Right forelimb (tissue), 1 donor: Measurements from ENCODE around the gene RTL3.
"Not testable (repeated sequence)": the region's sequence is repeated elsewhere in the genome, so short reads cannot be mapped to it uniquely, and the experiment has no call there.

ENCODE experiments used
- DNase-seq: peaks from one replicate; pipeline ENCODE4 v3.0.0-alpha.2; 2018

Gene RTL3

DNA sequence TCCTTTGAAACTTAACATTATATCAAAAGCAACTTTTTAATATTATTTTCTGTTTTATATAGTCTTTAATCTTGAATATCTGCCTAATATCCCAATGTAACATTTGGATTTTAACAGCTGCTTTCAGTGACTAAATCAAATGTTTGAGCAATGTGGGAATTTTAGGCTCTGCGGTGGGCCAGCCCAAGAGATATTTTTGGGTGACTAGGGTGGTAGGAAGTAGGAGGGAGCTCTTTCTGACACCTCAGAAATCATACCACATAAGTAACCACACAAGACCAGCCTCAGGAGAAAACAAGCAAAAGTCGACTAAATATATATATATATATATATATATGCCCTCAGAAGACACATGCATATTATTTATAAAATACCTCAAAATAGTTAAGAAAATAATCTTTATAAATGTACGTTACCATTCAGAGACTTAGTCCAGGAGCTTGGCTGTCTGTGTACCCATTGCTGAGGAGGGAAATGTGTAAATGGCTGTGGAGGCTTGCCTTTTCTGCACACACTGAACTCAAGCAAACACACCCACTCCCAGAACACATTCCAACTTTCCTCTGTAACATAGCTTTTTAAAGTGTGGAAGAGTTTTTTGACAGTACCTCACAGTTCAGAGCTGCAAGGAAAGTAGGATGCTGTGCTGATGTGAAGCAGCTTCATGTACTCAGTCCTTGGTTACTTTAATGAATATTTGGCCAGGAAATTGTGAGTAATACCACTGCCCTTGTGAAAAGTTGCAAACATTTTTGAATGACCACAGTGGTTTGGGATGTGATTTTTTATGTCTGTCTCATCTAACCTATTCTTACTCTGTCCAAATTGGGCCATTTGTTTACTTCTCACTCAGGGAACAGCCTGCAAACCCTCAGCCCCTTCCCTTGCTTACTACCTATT, at the start of gene RTL3:
TSS of gene RTL3 (minus strand) at position 484 of the 900 bp plus-strand sequence. CDS start 908 bp downstream, outside the sequence.
- DNase-seq, result no peak

- DNase-seq, result peak; percentile 43
These were observed 49.7 kb upstream of the RTL3 start for GRCh38 chrX:78708816-78709215.

- DNase-seq, result peak; percentile 43
These were observed 49.1 kb upstream of the RTL3 start for GRCh38 chrX:78708262-78708661.

GRCh38 chrX:78706071-78706470, 46.9 kb upstream of the RTL3 start:
- DNase-seq, result no peak

DNA sequence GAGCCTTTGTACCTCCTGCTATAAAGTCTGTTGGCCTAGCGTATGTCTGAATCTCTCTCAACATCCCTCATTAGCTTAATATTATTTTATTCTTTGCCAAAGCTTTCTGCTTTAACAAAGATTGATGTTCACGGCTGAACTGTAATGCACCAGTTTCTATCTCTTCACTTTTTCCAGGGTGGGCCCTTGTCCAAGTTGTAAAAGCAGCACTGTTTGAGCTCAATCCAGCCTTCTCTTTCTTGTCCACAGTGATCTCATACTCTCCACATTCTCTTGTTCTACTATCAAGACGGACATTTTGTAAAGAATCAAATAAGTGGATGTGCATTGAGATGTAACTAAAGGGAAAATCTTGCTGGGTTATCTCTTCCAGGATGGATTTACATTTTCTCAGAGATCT, 34.4 kb upstream of the RTL3 start:
- DNase-seq, result peak; percentile 44

DNA sequence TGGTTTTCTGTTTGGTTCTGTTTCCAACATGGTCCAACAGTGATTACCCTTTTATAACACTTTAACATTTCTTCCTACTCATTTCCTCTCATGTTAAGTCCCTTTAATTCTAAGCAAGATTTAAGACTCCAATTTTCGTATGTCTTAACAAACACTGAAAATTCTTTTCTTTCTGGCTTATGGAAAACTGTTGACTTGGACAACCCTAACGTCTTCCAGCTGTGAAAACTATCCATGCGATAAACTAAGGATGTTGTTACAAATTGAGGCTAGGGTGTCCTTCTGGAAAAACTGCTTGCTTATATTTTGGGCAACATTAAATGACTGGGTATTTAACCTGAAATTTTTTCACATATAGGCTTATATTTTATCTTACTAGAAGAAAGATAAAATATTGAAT, 33.9 kb upstream of the RTL3 start:
- no peak for DNase-seq

DNA sequence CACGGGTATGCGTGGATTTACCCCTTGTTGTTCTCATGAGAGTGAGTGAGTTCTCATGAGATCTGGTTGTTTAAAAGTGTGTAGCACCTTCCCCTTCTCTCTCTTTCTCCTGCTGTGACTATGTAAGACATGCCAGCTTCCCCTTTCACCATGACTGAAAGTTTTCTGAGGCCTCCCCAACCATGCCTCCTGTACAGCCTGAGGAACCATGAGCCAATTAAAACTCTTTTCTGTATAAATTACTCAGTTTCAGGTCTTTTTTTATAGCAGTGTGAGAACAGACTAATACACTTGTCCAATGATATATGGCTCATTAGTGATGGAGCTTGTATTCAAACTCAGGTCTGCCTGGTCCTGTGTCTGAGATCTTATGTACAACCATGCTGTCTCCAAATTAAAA, 28.5 kb upstream of the RTL3 start:
- no peak for DNase-seq

- no peak for DNase-seq
These were observed 14.1 kb upstream of the RTL3 start for GRCh38 chrX:78673246-78673645.

GRCh38 chrX:78665342-78665741, 6.2 kb upstream of the RTL3 start:
- no peak for DNase-seq

- no peak for DNase-seq
These were observed 2.7 kb upstream of the RTL3 start for GRCh38 chrX:78661836-78662235.

DNA sequence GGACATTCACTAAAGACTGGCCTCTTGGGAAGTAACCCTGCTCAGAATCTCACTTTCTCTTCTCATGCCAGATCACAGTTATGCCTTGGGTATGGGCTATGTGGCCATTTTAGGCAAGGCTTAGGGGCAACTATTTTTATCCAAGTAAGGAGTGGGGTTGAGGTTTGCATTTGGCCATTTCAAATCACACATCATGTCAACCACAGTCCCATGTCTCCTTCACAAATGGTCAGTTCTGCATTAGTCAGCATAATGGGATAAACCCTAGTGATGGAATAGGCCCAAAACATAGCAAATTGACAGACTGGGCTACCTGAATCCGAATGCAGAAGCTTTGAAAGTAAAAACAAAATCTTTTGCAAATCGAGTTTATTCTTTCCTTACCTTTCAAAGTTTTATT, 827 bp upstream of the RTL3 start:
- DNase-seq, result no peak

- no peak for DNase-seq
These were observed 714 bp downstream of the RTL3 start for GRCh38 chrX:78658414-78658813.

GRCh38 chrX:78655642-78656041, 3.5 kb downstream of the RTL3 start:
- DNase-seq, result no peak

DNA sequence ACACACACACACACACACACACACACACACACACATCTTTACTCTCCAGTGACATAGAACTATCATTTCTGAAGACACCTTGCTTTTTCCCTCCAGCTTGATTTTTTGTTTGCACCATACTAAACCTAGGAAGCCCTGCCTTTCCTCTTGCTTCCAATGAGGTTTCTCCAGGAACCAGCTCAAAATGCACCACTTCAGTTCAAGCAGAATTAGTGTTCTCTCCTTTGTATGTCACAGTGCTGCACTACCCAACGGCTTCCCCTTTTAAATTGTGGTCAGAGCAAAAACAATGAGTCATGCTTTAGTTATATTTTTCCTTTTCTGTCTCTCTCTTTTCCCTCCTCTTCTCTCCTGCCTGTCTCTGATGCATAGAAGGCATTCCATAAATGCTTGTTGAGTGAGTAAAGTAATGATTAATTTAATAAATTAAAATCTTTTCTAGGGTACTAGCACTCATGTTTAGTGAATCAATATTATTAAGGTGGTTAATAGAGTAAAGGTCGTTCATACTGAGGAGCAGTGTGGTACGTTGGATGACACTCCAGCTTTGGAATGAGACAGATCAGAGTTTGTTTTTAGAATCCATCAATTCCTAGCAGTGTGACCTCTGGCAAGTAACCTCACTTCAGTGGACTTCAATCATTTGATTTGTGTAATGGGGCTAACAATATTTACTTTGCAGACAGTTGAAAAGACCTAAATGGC, 5.9 kb downstream of the RTL3 start:
- DNase-seq, result no peak

DNA sequence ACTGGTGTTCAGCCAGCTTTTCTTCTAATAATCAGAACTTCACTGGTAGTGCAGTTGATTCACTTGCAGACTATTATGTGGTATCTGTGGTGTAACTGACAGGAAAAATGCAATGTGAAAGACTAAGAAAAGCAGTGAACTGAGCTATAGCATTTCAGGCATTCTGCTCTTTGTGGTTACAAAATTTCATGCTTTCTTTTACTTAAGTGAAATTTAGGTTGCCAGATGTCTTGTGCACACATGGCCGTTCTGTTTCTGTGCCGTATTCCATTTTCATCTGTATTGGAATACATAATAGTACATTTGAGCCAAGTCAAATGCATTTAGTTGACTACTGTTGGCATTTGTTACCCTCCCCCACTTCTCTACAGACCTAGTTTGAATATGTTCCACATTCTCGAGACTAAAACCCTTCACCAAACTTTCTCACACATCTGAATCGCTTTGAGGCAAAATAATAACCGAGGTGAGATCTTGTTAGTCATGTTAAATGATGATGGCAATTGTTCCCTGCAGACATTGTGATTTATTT, 8.2 kb downstream of the RTL3 start:
- DNase-seq, result no peak

GRCh38 chrX:78643874-78644273, 15.3 kb downstream of the RTL3 start:
- DNase-seq, result no peak

DNA sequence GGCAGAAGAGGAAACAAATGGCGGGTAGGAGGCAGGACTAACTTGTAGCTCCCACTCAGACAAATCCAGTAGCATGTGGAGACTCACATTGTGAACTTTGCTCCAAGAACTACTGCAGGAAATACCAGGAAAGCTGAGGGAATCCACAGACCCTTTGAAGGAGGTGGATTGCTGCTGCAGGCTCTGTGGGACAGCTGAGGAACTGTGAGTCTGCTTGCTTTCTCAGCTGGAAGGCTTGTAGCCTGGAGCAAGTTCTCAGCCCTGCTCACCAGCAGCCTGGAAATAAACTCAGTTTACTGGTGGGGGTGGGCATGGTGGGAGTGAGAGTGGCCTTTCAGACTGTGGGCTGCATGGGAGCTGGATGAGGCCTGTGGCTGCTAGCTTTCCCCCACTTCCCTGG, 16.0 kb downstream of the RTL3 start:
- DNase-seq, result no peak

GRCh38 chrX:78636096-78636495, 23.0 kb downstream of the RTL3 start:
- DNase-seq, result not testable (repeated sequence)

- DNase-seq, result no peak
These were observed 33.9 kb downstream of the RTL3 start for GRCh38 chrX:78624962-78625909.

- DNase-seq, result no peak
These were observed 34.7 kb downstream of the RTL3 start for GRCh38 chrX:78624426-78624825.

DNA sequence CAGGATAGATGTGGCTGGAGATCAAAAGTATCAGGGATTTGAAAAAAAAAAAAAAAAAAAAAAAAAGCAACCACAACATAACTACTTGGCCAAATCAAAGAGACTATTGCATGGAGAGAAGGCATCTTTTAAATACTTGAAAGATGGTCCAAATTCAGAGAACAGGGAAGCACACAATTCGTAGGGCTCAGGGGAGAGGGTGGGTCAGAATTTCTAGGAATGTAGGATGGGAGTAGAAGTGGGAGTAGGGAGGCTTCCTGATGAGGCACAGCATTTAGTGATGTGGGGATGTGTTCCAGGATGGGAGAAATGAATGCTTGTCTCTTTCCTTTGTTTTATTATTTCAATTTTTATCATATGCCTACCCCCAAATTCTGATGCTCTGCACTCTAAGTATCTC, 36.3 kb downstream of the RTL3 start:
- no peak for DNase-seq

DNA sequence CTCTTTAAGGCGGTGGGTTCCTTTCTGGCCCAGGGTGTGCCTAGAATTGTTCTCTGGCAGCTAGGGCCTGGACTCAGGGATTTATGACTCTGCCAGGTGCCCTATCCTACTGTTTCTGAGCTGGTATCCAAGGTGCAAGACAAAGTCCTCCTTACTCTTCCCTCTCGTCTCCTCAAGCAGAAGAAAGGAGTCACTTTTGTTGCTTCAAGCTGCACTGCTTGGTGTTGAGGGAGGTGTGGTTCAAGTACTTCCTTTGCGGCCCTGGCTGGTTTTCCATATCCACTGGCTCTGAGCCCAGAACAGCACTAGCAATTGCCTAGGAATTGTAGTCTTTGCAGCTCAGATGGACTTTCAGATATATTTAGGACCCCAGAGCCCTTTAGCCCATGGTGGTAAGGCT, 39.3 kb downstream of the RTL3 start:
- peak; percentile 50 for DNase-seq

DNA sequence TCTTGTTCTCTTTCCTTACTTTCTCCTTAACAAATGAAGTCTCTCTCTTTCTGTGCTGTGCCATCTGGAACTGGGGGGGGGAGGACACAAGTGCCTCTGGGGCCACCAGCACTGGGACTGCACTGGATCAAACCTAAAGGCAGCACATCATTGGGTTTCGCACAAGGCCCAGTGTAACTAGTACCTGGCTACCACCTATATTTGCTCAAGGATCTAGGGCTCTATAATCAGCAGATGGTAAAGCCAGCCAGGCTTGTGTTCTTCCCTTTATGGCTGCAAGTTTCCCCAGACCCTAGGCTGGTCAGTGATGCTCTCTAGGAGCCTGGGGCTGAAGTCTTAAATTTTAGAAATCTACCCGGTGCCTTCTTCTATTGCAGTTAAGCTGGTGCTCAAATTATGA, 40.1 kb downstream of the RTL3 start:
- no peak for DNase-seq
